HG02943 (cell line): ENCODE results near the gene SPATA21.
"Not testable (repeated sequence)": the region's sequence is repeated elsewhere in the genome, so short reads cannot be mapped to it uniquely, and the experiment has no call there.

Source experiments
- ATAC-seq: cut with Tn5 transposase; IDR thresholded peaks from one replicate; pipeline ENCODE4 v1.9.1; 2021; ENCODE audit warnings: mild to moderate bottlenecking, low read depth, moderate library complexity; ENCODE audit not compliant: unreplicated experiment

The SPATA21 gene

GRCh38 chr1:16454909-16455308, 17.7 kb upstream of the SPATA21 start:
- not testable (repeated sequence) for ATAC-seq

DNA sequence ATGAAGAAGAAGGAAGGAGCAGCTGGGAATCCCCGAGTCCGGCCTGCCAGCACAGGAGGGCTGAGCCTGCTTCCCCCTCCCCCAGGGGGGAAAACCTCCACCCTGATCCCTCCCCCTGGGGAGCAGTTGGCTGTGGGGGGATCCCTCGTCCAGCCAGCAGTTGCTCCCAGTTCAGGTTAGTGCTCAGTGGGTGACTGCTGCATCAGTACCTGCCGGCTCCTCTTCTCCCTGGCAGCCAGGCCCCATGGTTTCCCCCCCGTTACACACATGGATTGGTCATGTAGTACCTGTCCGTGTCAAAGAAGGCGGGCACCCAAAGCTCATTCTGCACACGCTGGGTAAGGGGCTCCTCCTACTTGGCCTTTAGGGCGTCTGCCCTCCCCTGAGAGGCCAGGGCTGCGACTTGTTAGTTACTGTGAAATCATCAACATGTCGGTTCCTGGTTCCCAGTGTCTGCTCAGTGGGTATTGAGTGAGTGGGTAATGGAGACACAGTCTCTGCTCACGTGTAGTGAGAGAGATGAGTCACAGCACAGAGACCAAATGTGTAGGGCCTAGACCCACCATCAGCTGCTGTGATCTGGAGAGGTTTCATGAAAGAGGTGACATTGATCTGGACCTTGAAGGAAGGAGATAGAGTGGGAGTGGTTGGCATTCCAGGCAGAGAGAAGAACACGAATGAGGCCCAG, 14.8 kb upstream of the SPATA21 start:
- ATAC-seq: no peak

DNA sequence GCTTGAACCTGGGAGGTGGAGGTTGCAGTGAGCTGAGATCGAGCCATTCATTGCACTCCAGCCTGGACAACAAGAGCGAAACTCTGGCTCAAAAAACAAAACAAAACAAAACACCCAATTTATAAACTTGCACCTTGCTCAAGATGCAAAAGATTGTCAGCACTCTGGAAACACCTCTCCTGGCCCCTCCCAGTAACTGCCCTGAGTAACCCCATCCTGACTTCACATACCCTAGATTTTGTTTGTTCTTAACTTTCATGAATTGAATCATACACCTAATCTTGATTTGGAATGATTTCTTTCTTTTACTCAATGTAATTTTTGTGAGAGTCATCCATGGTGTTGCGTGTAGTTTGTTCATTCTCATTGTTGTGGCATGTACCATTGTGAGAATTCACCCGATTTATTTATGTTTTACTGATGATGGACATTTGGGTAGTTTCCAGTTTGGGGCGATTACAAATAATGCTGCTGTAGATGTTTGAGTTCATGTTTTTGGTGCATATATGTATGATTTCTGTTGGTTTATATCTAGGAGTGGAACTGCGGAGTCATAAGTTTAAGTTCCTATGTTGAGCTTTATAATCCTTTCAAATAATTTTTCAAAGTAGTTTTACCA, 13.7 kb upstream of the SPATA21 start:
- ATAC-seq: no peak

DNA sequence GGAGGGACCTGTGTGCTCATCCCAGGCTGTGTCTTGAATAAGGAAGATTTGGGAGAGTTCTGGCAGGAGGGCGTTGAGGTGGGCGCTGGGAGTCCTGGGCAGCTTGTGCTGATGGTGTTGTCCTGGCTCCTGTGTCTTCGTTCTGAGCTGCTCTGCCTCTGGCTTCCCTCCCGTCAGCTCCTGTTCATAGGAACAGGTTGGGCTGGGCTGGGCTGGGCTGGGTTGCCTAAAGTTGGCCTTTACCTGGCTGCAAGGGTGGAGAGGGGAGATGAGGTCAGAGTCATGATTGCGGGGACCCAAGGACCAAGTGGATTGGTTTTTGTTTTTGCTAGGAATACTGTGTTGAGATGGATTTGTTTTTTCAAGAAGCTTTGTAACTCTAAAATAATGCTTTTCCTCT, 12.4 kb upstream of the SPATA21 start:
- ATAC-seq: no peak

DNA sequence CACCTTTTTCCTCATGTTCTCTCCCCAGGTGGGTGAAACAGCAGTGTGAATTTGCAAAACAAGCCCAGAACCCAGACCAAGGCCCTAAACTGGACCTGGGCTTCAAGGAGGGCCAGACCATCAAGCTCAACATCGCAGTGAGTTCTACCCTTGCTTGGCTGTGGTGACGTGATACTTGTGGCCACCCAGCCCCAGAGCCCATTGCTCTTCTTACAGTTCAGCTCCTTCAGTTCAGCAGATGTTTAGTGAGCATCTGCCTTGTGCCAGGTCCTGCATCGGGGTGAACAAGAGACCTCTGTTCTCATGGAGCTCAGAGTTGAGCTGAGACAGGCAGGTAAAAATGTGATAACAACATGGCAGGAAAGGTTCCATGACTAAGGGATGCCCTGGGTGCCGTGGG, 11.8 kb upstream of the SPATA21 start:
- no peak for ATAC-seq

DNA sequence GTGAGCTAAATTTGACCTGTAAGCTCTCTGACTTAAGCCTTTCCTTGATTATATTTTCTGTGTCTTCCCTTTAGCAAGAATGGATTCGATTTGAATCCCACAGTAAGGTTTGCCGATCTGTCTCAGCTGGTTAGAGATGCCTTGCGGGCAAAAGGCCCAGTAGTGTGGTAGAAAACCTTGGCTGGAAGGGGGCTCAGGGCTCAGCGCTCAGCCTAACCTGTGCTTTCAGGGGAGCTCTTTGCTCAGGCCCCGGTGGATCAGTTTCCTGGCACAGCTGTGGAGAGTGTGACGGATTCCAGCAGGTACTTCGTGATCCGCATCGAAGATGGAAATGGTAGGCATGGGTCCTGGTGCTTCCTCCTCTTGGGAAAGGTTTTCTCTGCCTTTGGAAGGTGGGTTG, 10.4 kb upstream of the SPATA21 start:
- ATAC-seq: no peak

- no peak for ATAC-seq
Observed at GRCh38 chr1:16446116-16446515, 8.9 kb upstream of the SPATA21 start.

GRCh38 chr1:16445052-16445451, 7.8 kb upstream of the SPATA21 start:
- no peak for ATAC-seq

DNA sequence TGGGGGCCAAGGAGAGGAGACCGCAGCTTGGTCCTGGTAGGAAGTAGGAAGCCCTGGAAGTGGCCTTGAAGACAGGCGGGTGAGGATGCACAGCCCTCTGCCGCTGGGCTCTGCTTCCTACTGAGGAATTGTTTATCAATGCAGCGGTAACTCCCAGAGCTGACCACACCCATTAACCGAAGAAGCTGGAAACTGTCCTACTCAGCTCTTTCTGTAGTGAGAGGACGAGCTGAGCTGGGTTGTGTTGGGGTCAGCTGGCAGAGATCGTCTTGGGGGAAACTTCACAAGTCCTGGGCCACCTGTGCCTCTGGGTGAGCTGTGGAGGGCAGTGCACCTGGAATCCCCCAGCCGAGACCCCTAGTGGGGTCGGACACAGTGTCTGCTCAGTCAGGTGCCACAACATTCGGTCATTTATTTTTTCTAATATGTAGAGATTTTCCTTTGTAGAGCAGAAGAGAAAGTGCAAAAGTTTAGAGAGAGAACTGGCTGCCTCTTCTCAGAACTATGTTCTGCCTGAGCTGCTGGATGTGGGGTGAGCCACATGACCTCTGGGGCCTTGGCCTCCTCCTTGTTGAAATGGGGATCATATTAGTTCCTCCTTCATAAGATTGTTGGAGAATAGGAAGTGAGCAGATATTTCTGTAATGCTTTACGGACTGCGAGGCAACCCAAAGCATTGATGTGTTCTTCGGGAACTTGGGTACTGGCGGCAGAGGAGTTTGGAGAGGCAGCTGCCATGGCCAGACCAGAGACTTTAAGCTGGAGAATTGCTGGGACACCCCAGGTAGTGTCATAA, 6.9 kb upstream of the SPATA21 start:
- ATAC-seq: no peak

- ATAC-seq: no peak
Observed at GRCh38 chr1:16442941-16443340, 5.7 kb upstream of the SPATA21 start.

DNA sequence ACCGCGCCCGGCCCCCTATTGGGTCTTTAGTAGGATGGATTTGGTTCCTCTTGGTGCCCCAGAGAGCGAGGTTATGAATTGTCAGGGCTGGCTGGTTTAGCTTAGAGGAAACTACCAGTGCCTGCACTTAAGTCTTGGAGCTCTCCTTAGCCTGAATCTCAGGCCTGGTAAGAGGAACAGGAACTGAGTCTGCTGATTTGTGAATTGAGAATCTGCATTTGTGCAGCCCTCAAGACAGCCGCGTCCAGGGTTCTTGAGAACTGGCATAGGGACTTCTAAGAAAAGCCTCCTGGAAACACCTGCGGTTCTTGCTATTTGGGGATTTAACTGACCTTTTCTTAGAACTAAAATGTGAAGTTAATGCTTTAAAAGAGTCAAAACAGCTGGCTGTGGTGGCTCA, 5.0 kb upstream of the SPATA21 start:
- no peak for ATAC-seq

DNA sequence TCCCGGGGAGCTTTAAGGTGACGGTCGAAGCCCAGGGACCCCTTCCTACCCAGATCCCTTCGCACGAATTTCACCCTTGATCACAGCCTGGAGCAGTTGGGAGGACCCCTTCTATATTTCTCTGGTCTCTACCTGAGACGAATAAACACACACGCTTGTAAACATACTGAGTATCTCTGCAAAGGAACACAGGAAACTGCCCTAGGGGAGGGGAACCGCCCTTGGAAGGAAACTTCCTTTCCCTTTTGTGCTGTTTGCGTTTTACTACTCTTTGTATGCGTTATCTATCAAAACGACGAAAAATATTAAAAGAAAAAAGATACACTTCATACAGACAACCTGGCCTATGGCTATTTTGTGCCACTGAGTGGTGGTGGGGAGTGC, 4.0 kb upstream of the SPATA21 start:
- no peak for ATAC-seq

DNA sequence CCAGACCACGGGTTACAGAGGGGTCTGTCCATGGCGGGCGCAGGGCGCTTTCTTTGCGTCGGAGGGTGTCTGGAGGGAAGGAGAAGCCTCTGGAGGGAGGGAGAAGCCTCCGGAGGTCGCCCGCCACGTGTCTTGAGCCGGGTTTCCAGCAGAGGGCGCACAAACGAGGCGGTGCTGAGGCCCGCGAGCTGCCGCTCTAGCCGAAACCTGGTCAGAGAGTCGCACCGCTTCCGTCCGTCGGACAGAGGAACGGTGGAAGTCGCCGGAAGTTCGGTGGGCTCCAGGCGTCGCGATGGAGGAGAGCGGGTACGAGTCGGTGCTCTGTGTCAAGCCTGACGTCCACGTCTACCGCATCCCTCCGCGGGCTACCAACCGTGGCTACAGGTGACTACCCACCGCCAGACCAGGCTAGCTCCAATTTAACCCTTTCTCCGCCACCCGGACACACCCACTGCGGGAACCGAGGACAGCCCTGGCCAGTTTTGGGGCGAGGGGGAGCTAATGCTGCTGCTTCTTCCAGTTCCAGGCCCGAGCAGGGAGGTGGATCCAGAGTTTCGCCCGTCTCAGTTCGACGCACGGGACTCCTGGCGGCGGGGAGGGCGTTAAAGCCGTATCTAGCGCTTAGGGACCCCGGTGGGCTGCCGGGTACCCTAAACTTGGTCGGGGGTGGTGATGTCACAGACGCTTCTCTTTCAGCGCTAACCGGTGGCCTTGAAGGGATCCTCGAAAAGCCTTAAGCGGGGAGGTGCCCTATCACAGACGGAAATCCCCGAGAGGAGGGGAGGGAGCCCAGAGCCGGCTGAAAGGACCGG, 3.5 kb upstream of the SPATA21 start, which contains the start of gene NECAP2:
Gene NECAP2 (plus strand): TSS at position 255 of the 812 bp plus-strand sequence. CDS start 38 bp downstream, at position 293.
- peak; percentile 75 for ATAC-seq

- peak; percentile 27 for ATAC-seq
Observed at GRCh38 chr1:16440131-16440469, 2.9 kb upstream of the SPATA21 start.

DNA sequence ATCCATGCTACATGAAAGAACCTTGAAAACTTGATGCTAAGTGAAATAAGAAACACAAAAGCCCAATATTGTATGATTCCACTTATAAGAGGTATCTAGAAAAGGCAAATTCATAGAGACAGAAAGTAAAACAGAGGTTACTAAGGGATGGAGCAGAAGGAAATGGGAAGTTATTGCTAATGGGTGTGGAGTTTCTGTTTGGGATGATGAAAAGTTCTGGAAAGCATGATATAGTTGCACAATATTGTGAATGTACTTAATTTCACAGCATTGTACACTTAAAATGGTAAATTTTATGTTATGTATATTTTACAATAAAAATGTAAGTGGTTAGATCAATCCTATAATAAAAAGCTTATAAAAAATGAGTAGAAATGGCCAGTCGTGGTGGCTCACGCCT, 1.7 kb upstream of the SPATA21 start:
- ATAC-seq: no peak

- ATAC-seq: no peak
Observed at GRCh38 chr1:16438516-16438915, 1.3 kb upstream of the SPATA21 start.

- no peak for ATAC-seq
Observed at GRCh38 chr1:16434501-16434900, 2.7 kb downstream of the SPATA21 start.

DNA sequence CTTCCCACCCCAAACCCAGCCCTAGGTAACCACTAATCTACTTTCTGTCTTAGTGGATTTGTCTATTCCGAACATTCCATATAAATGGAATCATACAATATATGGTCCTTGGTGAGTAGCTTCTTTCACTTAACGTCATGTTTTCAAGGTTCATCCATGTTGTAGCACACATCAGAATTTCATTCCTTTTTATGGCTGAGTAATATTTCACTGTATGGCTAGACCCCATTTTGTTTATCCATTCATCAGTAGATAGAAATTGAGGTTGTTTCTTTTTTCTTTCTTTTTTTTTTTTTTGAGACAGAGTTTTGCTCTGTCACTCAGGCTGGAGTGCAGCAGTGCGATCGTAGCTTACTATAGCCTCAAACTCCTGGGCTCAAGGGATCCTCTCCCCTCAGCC, 3.2 kb downstream of the SPATA21 start:
- ATAC-seq: no peak

- no peak for ATAC-seq
Observed at GRCh38 chr1:16433030-16433429, 4.2 kb downstream of the SPATA21 start.

GRCh38 chr1:16430606-16431005, 6.6 kb downstream of the SPATA21 start:
- ATAC-seq: no peak
